Measurements from ENCODE around the gene ZKSCAN2. TPM values are rescaled to one million over a fixed set of nuclear protein-coding genes. Genes with fewer than 3 reads are reported as not detected.

The ZKSCAN2 gene
- total and polyA plus RNA-seq, 2 of the 4 experiments (the other 2 are of a cell fraction), result 1.6 to 3.8 TPM

- ChIA-PET POLR2A (ENCODE audit: unreplicated experiment) (no interaction called here), CTCF (interaction anchor here (0.5 kb wide), 1 partner anchor 59 kb away, joined by 3 read pairs; no protein-coding TSS in a partner anchor)
- Histone ChIP-seq H3K27me3 (ENCODE audit: control insufficient read depth, insufficient read depth, low read length) (peaks cover 26% of the 10 kb centered on the region), H3K4me3 (ENCODE audit: insufficient read depth, low read depth, low read length) (no peak overlapping the region), H3K4me2 (ENCODE audit: low read depth, low read length) (no peak overlapping the region), H4K5ac (ENCODE audit: low read depth, low read length) (no peak overlapping the region), H3K79me1 (ENCODE audit: low read depth in 1 of 2, low read length in 2 of 2) (no peaks in the 10 kb centered on the region), H3K4ac (ENCODE audit: low read depth, low read length) (no peak overlapping the region), H3K9me3 (ENCODE audit: control insufficient read depth, insufficient read depth, low read length) (no peaks in the 10 kb centered on the region), H3K56ac (ENCODE audit: extremely low read depth, insufficient read depth, low read length) (no peak overlapping the region), H4K8ac (ENCODE audit: low read depth in 2 of 2, low read length in 2 of 2) (no peak overlapping the region), H2AK9ac (replicated peaks; ENCODE audit: low read depth, low read length, poor library complexity) (no peak overlapping the region), H4K20me1 (ENCODE audit: insufficient read depth, low read length) (no peaks in the 10 kb centered on the region), H3K23ac (ENCODE audit: low read depth, low read length) (no peak overlapping the region), H2BK15ac (ENCODE audit: low read depth, low read length) (no peak overlapping the region), H3K4me1 (ENCODE audit: control insufficient read depth, insufficient read depth, low read length) (no peaks in the 10 kb centered on the region), H3K18ac (ENCODE audit: low read depth, low read length) (no peak overlapping the region), H3K9me1 (ENCODE audit: insufficient read depth, low read length) (no peaks in the 10 kb centered on the region), H3K9ac (ENCODE audit: low read depth, low read length) (no peak overlapping the region), H2AK5ac (ENCODE audit: low read depth, low read length) (no peak overlapping the region), H3K36me3 (ENCODE audit: control insufficient read depth, insufficient read depth, low read length) (no peaks in the 10 kb centered on the region), H2AFZ (replicated peaks; ENCODE audit: low read length, poor library complexity) (no peak overlapping the region), H2BK120ac (ENCODE audit: low read depth, low read length) (no peak overlapping the region), H4K91ac (ENCODE audit: insufficient read depth, low read depth, low read length) (no peak overlapping the region), H3K27ac (ENCODE audit: insufficient read depth, low read length) (no peak overlapping the region), H2BK20ac (ENCODE audit: low read depth, low read length) (no peak overlapping the region), H2BK5ac (ENCODE audit: low read depth, low read length, poor library complexity, severe bottlenecking) (no peak overlapping the region), H3K14ac (replicated peaks; ENCODE audit: low read depth, low read length) (no peak overlapping the region)
- intact Hi-C loops (cut with micrococcal nuclease) (no loop called here), dilution Hi-C loops (cut with HindIII; ENCODE audit: low sequenced_read_pairs, unreplicated experiment) (no loop called here), in situ Hi-C loops (cut with MboI; ENCODE audit: low sequenced_read_pairs) (no loop called here)
- BruUV-seq (replicated peaks), result no TSS peak
- TF ChIP-seq NFE2L2 (IDR thresholded peaks at IDR 0.05; ENCODE audit: low read depth, low read length), result no peak
- TF ChIP-seq SMC3 (IDR thresholded peaks at IDR 0.05; ENCODE audit: low read depth, low read length), result no peak
- TF ChIP-seq ELK1 (IDR thresholded peaks at IDR 0.05; ENCODE audit: borderline replicate concordance, low read depth, low read length), result no peak
- no peak for TF ChIP-seq RFX5 (IDR thresholded peaks at IDR 0.05; ENCODE audit: low read depth, low read length)
- TF ChIP-seq FOS (IDR thresholded peaks at IDR 0.05; ENCODE audit: low read depth, low read length), result no peak
- TF ChIP-seq RAD21 (IDR thresholded peaks at IDR 0.05; ENCODE audit: low read length), result no peak
- no peak for TF ChIP-seq USF2 (IDR thresholded peaks at IDR 0.05; ENCODE audit: low read depth, low read length)
- TF ChIP-seq MAFK (IDR thresholded peaks at IDR 0.05; ENCODE audit: low read depth, low read length), result no peak
- ATAC-seq (ENCODE audit: low read depth), result no peak
- no peak for DNase-seq
- WGBS, 2 experiments (ENCODE audit: extremely low coverage in 2 of 2, insufficient read length in 1 of 2), result 78% methylated on average over 5 of the region's 17 CpGs; no CpG with 5 or more reads in 1 of the 2 experiments
Measured at GRCh38 chr16:25217112-25217511, 40.5 kb downstream of the ZKSCAN2 start.

Measured in IMR-90 (cell line).